ENCODE data around the gene DACH1.

- TF ChIP-seq, protein P1, sequence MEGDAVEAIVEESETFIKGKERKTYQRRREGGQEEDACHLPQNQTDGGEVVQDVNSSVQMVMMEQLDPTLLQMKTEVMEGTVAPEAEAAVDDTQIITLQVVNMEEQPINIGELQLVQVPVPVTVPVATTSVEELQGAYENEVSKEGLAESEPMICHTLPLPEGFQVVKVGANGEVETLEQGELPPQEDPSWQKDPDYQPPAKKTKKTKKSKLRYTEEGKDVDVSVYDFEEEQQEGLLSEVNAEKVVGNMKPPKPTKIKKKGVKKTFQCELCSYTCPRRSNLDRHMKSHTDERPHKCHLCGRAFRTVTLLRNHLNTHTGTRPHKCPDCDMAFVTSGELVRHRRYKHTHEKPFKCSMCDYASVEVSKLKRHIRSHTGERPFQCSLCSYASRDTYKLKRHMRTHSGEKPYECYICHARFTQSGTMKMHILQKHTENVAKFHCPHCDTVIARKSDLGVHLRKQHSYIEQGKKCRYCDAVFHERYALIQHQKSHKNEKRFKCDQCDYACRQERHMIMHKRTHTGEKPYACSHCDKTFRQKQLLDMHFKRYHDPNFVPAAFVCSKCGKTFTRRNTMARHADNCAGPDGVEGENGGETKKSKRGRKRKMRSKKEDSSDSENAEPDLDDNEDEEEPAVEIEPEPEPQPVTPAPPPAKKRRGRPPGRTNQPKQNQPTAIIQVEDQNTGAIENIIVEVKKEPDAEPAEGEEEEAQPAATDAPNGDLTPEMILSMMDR (IDR thresholded peaks at IDR 0.05 in 2 of 3, conservative IDR thresholded peaks at IDR 0.05 in 1 of 3; ENCODE audit: borderline replicate concordance in 1 of 3, insufficient read depth in 1 of 3, low read depth in 2 of 3, low read length in 2 of 3), result no peak
- TF ChIP-seq REST (IDR thresholded peaks at IDR 0.05; ENCODE audit: low read depth), result no peak
- TF ChIP-seq POLR2A (IDR thresholded peaks at IDR 0.05; ENCODE audit: borderline replicate concordance, extremely low read depth, insufficient read depth, insufficient read length), result no peak
- TF ChIP-seq, protein P2, sequence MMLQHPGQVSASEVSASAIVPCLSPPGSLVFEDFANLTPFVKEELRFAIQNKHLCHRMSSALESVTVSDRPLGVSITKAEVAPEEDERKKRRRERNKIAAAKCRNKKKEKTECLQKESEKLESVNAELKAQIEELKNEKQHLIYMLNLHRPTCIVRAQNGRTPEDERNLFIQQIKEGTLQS (IDR thresholded peaks at IDR 0.05), result no peak
- no peak for TF ChIP-seq EZH2phosphoT487 (IDR thresholded peaks at IDR 0.05; ENCODE audit: borderline replicate concordance)
- TF ChIP-seq SP1 (IDR thresholded peaks at IDR 0.05; ENCODE audit: low read depth), result no peak
- TF ChIP-seq JUND (IDR thresholded peaks at IDR 0.05), result no peak
- no peak for TF ChIP-seq SIN3A (IDR thresholded peaks at IDR 0.05; ENCODE audit: low read depth)
- TF ChIP-seq POLR2AphosphoS5 (IDR thresholded peaks at IDR 0.05; ENCODE audit: low read depth, low read length), result no peak
- no peak for TF ChIP-seq EGR1 (IDR thresholded peaks at IDR 0.05; ENCODE audit: low read depth)
- no peak for TF ChIP-seq EZH2 (IDR thresholded peaks at IDR 0.05)
- no peak for TF ChIP-seq ELF1 (IDR thresholded peaks at IDR 0.05; ENCODE audit: borderline replicate concordance, low read depth)
Observed at GRCh38 chr13:71437704-71438103, 429.3 kb downstream of the DACH1 start.

Measured in HCT116 (cell line).